GM12878 (cell line): Measurements from ENCODE around the gene C16orf74. TPM values are rescaled to one million over a fixed set of nuclear protein-coding genes. Genes with fewer than 3 reads are reported as not detected.

Experiments used
- ATAC-seq: fragments of 200-7000 bp; cut with Tn5 transposase; 3 replicates; pipeline ENCODE4 v1.9.1; 2020; ENCODE audit warnings: mild to moderate bottlenecking, moderate library complexity
- BruUV-seq: library from RNA; stranded (reverse); fragments of 400-500 nt; replicated peaks from 2 replicates; lab custom pipeline; 2021; lab: Mats Ljungman, UMichigan
- CTCF ChIA-PET: fragments of 300-600 bp; sonication (Branson Sonifier 250); formaldehyde crosslinking; extraction: SDS; loops from one replicate; lab custom pipeline; 2021; ENCODE audit warnings: inconsistent platforms; lab: Yijun Ruan, JAX
- POLR2A ChIA-PET: fragments of 350-600 bp; formaldehyde crosslinking; extraction: SDS; loops from one replicate; lab custom pipeline; 2021; ENCODE audit warnings: inconsistent platforms; lab: Charles Lee
- RAD21 ChIA-PET: fragments of 300-600 bp; sonication (Branson Sonifier 250); formaldehyde crosslinking; loops from one replicate; lab custom pipeline; 2023; ENCODE audit warnings: antibody characterized with exemption; ENCODE audit not compliant: unreplicated experiment; lab: Charles Lee
- SMC1A ChIA-PET: fragments of 300-600 bp; sonication (Branson Sonifier 250); formaldehyde crosslinking; loops from one replicate; lab custom pipeline; 2023; ENCODE audit not compliant: unreplicated experiment, uncharacterized antibody; lab: Charles Lee
- DNase-seq: peaks from one replicate; pipeline ENCODE4 v3.0.0-alpha.2; 2011; ENCODE audit warnings: low read depth, low spot score
- FAIRE-seq: peaks from 3 replicates; lab custom pipeline; 2011; peaks lifted over from hg19 to GRCh38; lab: Jason Lieb, UNC
- H2AFZ ChIP-seq: 2 replicates; pipeline ENCODE4 v1.6.0; 2011; ENCODE audit warnings: low read depth, low read length, control low read depth; ENCODE audit not compliant: control insufficient read depth
- H3K27ac ChIP-seq: 2 replicates; pipeline ENCODE4 v1.5.1; 2011; ENCODE audit warnings: control low read depth; ENCODE audit not compliant: control insufficient read depth, insufficient read depth
- H3K27me3 ChIP-seq, 2 experiments: replicated peaks in 1 of 2; 2 replicates each; pipeline versions ENCODE4 v1.6.0 to v1.6.1; 2011; ENCODE audit warnings: low read length in 1 of 2; ENCODE audit not compliant: control insufficient read depth in 2 of 2, insufficient read depth in 2 of 2
- H3K36me3 ChIP-seq, 2 experiments: 2 replicates each; pipeline ENCODE4 v1.5.1; 2011; ENCODE audit warnings: low read length in 1 of 2; ENCODE audit not compliant: control insufficient read depth in 2 of 2, insufficient read depth in 2 of 2
- H3K4me1 ChIP-seq: 2 replicates; pipeline ENCODE4 v1.6.1; 2011; ENCODE audit warnings: mild to moderate bottlenecking, low read length, moderate library complexity, mixed read lengths; ENCODE audit not compliant: control insufficient read depth, insufficient read depth
- H3K4me2 ChIP-seq: 2 replicates; pipeline ENCODE4 v1.6.0; 2011; ENCODE audit warnings: control low read depth; ENCODE audit not compliant: control insufficient read depth, insufficient read depth
- H3K4me3 ChIP-seq: fragments of 200-600 bp; sonication (generic); 2 replicates; pipeline ENCODE4 v1.5.1; 2016
- H3K79me2 ChIP-seq: 2 replicates; pipeline ENCODE4 v1.6.0; 2011; ENCODE audit warnings: low read length; ENCODE audit not compliant: control insufficient read depth, insufficient read depth
- H3K9ac ChIP-seq: 2 replicates; pipeline ENCODE4 v1.8.0; 2011; ENCODE audit warnings: low read length, control low read depth, mixed read lengths; ENCODE audit not compliant: control insufficient read depth, insufficient read depth
- H3K9me3 ChIP-seq: replicated peaks from 3 replicates; pipeline ENCODE4 v1.5.1; 2011; ENCODE audit warnings: mild to moderate bottlenecking, low read length; ENCODE audit not compliant: control insufficient read depth, insufficient read depth
- H4K20me1 ChIP-seq: 2 replicates; pipeline ENCODE4 v1.6.0; 2011; ENCODE audit not compliant: control insufficient read depth, insufficient read depth
- ATF7 ChIP-seq: fragments of 450-650 bp; IDR thresholded peaks from 2 replicates; pipeline ENCODE4 v1.6.1; 2016; ENCODE audit warnings: low read depth, mild to moderate bottlenecking
- CHD4 ChIP-seq: fragments of 200-600 bp; sonication (generic); IDR thresholded peaks from 2 replicates; pipeline ENCODE4 v1.6.1; 2016; ENCODE audit warnings: mild to moderate bottlenecking
- DPF2 ChIP-seq: fragments of 450-650 bp; IDR thresholded peaks from 2 replicates; pipeline ENCODE4 v1.6.1; 2017; ENCODE audit warnings: mild to moderate bottlenecking
- ESRRA ChIP-seq: IDR thresholded peaks from 2 replicates; pipeline ENCODE4 v1.6.1; 2012; ENCODE audit warnings: mild to moderate bottlenecking, low read length, improper control_type of control experiment
- HDGF ChIP-seq: fragments of 450-650 bp; IDR thresholded peaks from 2 replicates; pipeline ENCODE4 v1.6.1; 2016; ENCODE audit warnings: antibody characterized with exemption
- JUNB ChIP-seq: IDR thresholded peaks from 2 replicates; pipeline ENCODE4 v1.6.1; 2016; ENCODE audit warnings: antibody characterized with exemption, mild to moderate bottlenecking
- MEF2B ChIP-seq: fragments of 450-650 bp; IDR thresholded peaks from 2 replicates; pipeline ENCODE4 v1.6.1; 2018; ENCODE audit warnings: mild to moderate bottlenecking, moderate library complexity; ENCODE audit not compliant: partially characterized antibody, poor library complexity, severe bottlenecking
- NBN ChIP-seq: fragments of 450-650 bp; IDR thresholded peaks from 2 replicates; pipeline ENCODE4 v1.6.1; 2016
- SUPT20H ChIP-seq: IDR thresholded peaks from 2 replicates; pipeline ENCODE4 v1.6.1; 2011; ENCODE audit warnings: low read depth, mild to moderate bottlenecking, low read length, moderate library complexity, borderline replicate concordance; ENCODE audit not compliant: control insufficient read depth
- TARDBP ChIP-seq: IDR thresholded peaks from 2 replicates; pipeline ENCODE4 v1.6.1; 2016; ENCODE audit warnings: borderline replicate concordance
- ZBED1 ChIP-seq: IDR thresholded peaks from 2 replicates; pipeline ENCODE4 v1.6.1; 2016; ENCODE audit warnings: borderline replicate concordance
- WGBS: methylation state at CpG from one replicate; pipeline ENCODE4 v1.1.6; 2016; ENCODE audit warnings: low lambda C conversion rate; ENCODE audit not compliant: insufficient replicate concordance, insufficient coverage; ENCODE audit errors: missing lambda C conversion rate; 5-methylcytosine and 5-hydroxymethylcytosine counted together
- in situ Hi-C: fragments of 300-500 bp; cut with MboI; formaldehyde crosslinking; loops from 9 replicates; pipeline ENCODE4 v1.14.3; 2018; ENCODE audit warnings: mixed read lengths
- intact Hi-C: fragments of 100-400 bp; cut with micrococcal nuclease; formaldehyde crosslinking; loops from one replicate; pipeline ENCODE4 v1.14.2; 2022; ENCODE audit not compliant: unreplicated experiment
- polyA plus RNA-seq, 11 experiments: library from polyadenylated mRNA; depleted of rRNA in 4 of 11; unstranded in 6 of 11; stranded (reverse) in 5 of 11; fragments of >200 nt; fragmentation: Nextera tagmentation in 4 of 11; fragmentation: Illumina TruSeq in 1 of 11; extraction: Ambion mirVana in 4 of 11; extraction: Trizol in 1 of 11; gene quantifications; 1 replicate in 1 of 11; 2 replicates in 10 of 11; pipeline versions ENCODE4 v1.2.1 to v1.2.3, GENCODE V29; 2011 to 2016; ENCODE audit warnings: inconsistent platforms in 2 of 11, missing spikeins in 2 of 11, low read depth in 1 of 11
- total RNA-seq, 4 experiments: library from RNA; depleted of rRNA in 3 of 4; stranded (reverse); fragments of >200 nt in 3 of 4; fragmentation: Illumina TruSeq in 1 of 4; extraction: Trizol in 1 of 4; gene quantifications; 2 replicates each; pipeline versions ENCODE4 v1.2.1 to v1.2.3, GENCODE V29; 2013 to 2021
- TF ChIP-seq, protein P1 (sequence below): fragments of 450-650 bp; IDR thresholded peaks from 2 replicates; pipeline ENCODE4 v1.6.1; 2017; ENCODE audit warnings: mild to moderate bottlenecking, moderate library complexity

C16orf74 gene
- total and polyA plus RNA-seq, 10 of the 15 experiments (the other 5 are each of a cell fraction or from before 2014, with no cell fraction given) = 0.23 to 20.1 (median 6.8) TPM

DNA sequence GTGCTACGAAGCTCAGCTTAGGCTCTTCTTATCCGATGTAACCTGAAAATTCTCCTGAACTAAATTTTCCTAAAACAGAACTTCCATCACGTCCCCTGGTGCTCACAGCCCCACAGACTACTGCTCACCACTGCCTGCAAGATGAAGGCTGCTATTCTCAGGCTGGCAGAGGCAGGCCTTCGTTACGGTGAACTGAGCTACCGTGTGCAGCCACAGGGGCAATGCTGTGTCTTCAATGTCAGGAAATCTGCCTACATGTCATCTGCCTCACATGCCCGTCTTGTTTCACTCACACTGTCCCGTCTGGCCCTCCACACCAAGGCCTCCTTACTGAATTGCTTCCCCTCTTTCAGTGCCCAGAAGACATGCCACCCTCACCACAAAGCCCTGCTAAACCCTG, 32.5 kb upstream of the C16orf74 start:
- no TSS peak for BruUV-seq
- FAIRE-seq = no peak
- intact Hi-C loops = no loop called here
- TF ChIP-seq JUNB (no peak), ESRRA (no peak), HDGF (no peak), ATF7 (no peak), CHD4 (no peak), DPF2 (no peak), TARDBP (no peak), NBN (no peak), ZBED1 (no peak), MEF2B (no peak), SUPT20H (no peak)
- TF ChIP-seq, protein P1, sequence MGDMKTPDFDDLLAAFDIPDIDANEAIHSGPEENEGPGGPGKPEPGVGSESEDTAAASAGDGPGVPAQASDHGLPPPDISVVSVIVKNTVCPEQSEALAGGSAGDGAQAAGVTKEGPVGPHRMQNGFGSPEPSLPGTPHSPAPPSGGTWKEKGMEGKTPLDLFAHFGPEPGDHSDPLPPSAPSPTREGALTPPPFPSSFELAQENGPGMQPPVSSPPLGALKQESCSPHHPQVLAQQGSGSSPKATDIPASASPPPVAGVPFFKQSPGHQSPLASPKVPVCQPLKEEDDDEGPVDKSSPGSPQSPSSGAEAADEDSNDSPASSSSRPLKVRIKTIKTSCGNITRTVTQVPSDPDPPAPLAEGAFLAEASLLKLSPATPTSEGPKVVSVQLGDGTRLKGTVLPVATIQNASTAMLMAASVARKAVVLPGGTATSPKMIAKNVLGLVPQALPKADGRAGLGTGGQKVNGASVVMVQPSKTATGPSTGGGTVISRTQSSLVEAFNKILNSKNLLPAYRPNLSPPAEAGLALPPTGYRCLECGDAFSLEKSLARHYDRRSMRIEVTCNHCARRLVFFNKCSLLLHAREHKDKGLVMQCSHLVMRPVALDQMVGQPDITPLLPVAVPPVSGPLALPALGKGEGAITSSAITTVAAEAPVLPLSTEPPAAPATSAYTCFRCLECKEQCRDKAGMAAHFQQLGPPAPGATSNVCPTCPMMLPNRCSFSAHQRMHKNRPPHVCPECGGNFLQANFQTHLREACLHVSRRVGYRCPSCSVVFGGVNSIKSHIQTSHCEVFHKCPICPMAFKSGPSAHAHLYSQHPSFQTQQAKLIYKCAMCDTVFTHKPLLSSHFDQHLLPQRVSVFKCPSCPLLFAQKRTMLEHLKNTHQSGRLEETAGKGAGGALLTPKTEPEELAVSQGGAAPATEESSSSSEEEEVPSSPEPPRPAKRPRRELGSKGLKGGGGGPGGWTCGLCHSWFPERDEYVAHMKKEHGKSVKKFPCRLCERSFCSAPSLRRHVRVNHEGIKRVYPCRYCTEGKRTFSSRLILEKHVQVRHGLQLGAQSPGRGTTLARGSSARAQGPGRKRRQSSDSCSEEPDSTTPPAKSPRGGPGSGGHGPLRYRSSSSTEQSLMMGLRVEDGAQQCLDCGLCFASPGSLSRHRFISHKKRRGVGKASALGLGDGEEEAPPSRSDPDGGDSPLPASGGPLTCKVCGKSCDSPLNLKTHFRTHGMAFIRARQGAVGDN = no peak
- TF ChIP-seq, all 136 proteins: peak for 0
- SMC1A ChIA-PET = no interaction called here
- ATAC-seq (no peak), DNase-seq (no peak)
- in situ Hi-C loops = no loop called here
- H3K9me3 ChIP-seq = no peaks in the 10 kb centered on the region
- POLR2A ChIA-PET = no interaction called here
- no peak overlapping the region for H3K4me3 ChIP-seq
- no peak overlapping the region for H2AFZ ChIP-seq
- peaks cover 19 to 40% of the 10 kb centered on the region in 2 experiments for H3K36me3 ChIP-seq
- H3K79me2 ChIP-seq = no peaks in the 10 kb centered on the region
- H3K27me3 ChIP-seq = no peaks in the 10 kb centered on the region
- H3K4me2 ChIP-seq = no peak overlapping the region
- no peak overlapping the region for H3K9ac ChIP-seq
- no peaks in the 10 kb centered on the region for H3K4me1 ChIP-seq
- no peak overlapping the region for H3K27ac ChIP-seq
- no peaks in the 10 kb centered on the region for H4K20me1 ChIP-seq
- RAD21 ChIA-PET = no interaction called here
- CTCF ChIA-PET = no interaction called here
- 71% methylated on average over 8 of the region's 8 CpGs for WGBS
